ENCODE measurements around the gene CAMSAP1.

The CAMSAP1 gene

GRCh38 chr9:135788576-135789300, 118.6 kb downstream of the CAMSAP1 start:
- no peak for DNase-seq

- no peak for DNase-seq
Observed at GRCh38 chr9:135787776-135788575, 119.4 kb downstream of the CAMSAP1 start.

GRCh38 chr9:135787317-135787716, 120.0 kb downstream of the CAMSAP1 start:
- no peak for DNase-seq

GRCh38 chr9:135786146-135786690, 121.1 kb downstream of the CAMSAP1 start:
- DNase-seq: no peak

- DNase-seq: no peak
Observed at GRCh38 chr9:135785013-135785575, 122.3 kb downstream of the CAMSAP1 start.

- DNase-seq: no peak
Observed at GRCh38 chr9:135783540-135784245, 123.7 kb downstream of the CAMSAP1 start.

GRCh38 chr9:135782946-135783345, 124.4 kb downstream of the CAMSAP1 start:
- no peak for DNase-seq

GRCh38 chr9:135780626-135781025, 126.7 kb downstream of the CAMSAP1 start:
- DNase-seq: no peak

- no peak for DNase-seq
Observed at GRCh38 chr9:135780086-135780485, 127.3 kb downstream of the CAMSAP1 start.

- DNase-seq: no peak
Observed at GRCh38 chr9:135779571-135779970, 127.8 kb downstream of the CAMSAP1 start.

GRCh38 chr9:135778421-135778820, 128.9 kb downstream of the CAMSAP1 start:
- no peak for DNase-seq

GRCh38 chr9:135777623-135778177, 129.6 kb downstream of the CAMSAP1 start:
- no peak for DNase-seq

GRCh38 chr9:135776893-135777622, 130.3 kb downstream of the CAMSAP1 start:
- no peak for DNase-seq

- no peak for DNase-seq
Observed at GRCh38 chr9:135775911-135776310, 131.4 kb downstream of the CAMSAP1 start.

- DNase-seq: no peak
Observed at GRCh38 chr9:135774794-135775525, 132.4 kb downstream of the CAMSAP1 start.

GRCh38 chr9:135774239-135774747, 133.1 kb downstream of the CAMSAP1 start:
- no peak for DNase-seq

GRCh38 chr9:135773530-135774238, 133.7 kb downstream of the CAMSAP1 start:
- DNase-seq: no peak

GRCh38 chr9:135772702-135773493, 134.4 kb downstream of the CAMSAP1 start:
- DNase-seq: no peak

GRCh38 chr9:135772056-135772646, 135.2 kb downstream of the CAMSAP1 start:
- no peak for DNase-seq
